ENCODE measurements around the gene GPR39. TPM values are rescaled to one million over a fixed set of nuclear protein-coding genes. Genes with fewer than 3 reads are reported as not detected.

The GPR39 gene
- total and polyA plus RNA-seq, 2 donors (not counting 3 experiments of a cell fraction or from before 2014, with no cell fraction given), result 0.03 to 0.20 TPM

GRCh38 chr2:132598536-132598935 lies 181.9 kb downstream of the GPR39 start:
- no TSS peak for BruUV-seq (replicated peaks)
- ChIA-PET POLR2A (no interaction called here), CTCF (no interaction called here)
- H3K4me1 ChIP-seq (ENCODE audit: control insufficient read depth, extremely low read depth, insufficient read depth, low read length), result no peaks in the 10 kb centered on the region
- intact Hi-C loops (cut with micrococcal nuclease) (no loop called here), dilution Hi-C loops (cut with MboI; ENCODE audit: extremely low pct_ligation_motif_present, low sequenced_read_pairs) (no loop called here)
- H3K9me3 ChIP-seq (replicated peaks; ENCODE audit: control insufficient read depth, insufficient read depth, low read length), result no peaks in the 10 kb centered on the region
- no peak overlapping the region for H3K27ac ChIP-seq (ENCODE audit: insufficient read depth, low read depth, low read length)
- no peak overlapping the region for H3K4me3 ChIP-seq (replicated peaks in 1 of 3; ENCODE audit: insufficient read depth in 1 of 3, low read depth in 1 of 3, low read length in 3 of 3)
- TF ChIP-seq EZH2 (IDR thresholded peaks at IDR 0.05; ENCODE audit: borderline replicate concordance, low read depth, low read length, severe bottlenecking) (no peak), POLR2A (IDR thresholded peaks at IDR 0.05; ENCODE audit: low read depth, low read length) (no peak), POLR2AphosphoS5 (IDR thresholded peaks at IDR 0.05; ENCODE audit: insufficient read depth, low read depth, low read length) (no peak), MAX (IDR thresholded peaks at IDR 0.05; ENCODE audit: insufficient read depth, insufficient read length) (no peak)
- no peak for DNase-seq (ENCODE audit: low read depth, low spot score)
- no peak overlapping the region for H2AFZ ChIP-seq (ENCODE audit: low read depth, low read length)
- no peaks in the 10 kb centered on the region for H3K79me2 ChIP-seq (ENCODE audit: control insufficient read depth, insufficient read depth, low read length)
- no peaks in the 10 kb centered on the region for H3K27me3 ChIP-seq (ENCODE audit: control insufficient read depth in 2 of 2, insufficient read depth in 2 of 2, low read length in 2 of 2)
- no peaks in the 10 kb centered on the region for H3K36me3 ChIP-seq (ENCODE audit: control insufficient read depth in 2 of 2, extremely low read depth in 1 of 2, insufficient read depth in 2 of 2, low read length in 2 of 2)
- FAIRE-seq, result no peak
- no peak overlapping the region for H3K4me2 ChIP-seq (ENCODE audit: insufficient read depth, low read length)
- no peaks in the 10 kb centered on the region for H4K20me1 ChIP-seq (replicated peaks; ENCODE audit: control insufficient read depth, extremely low read depth, insufficient read depth, low read length)
- H3K9me1 ChIP-seq (replicated peaks; ENCODE audit: control insufficient read depth, extremely low read depth, insufficient read depth, low read length), result no peaks in the 10 kb centered on the region
- H3K9ac ChIP-seq (replicated peaks; ENCODE audit: extremely low read depth, insufficient read depth, low read length), result no peak overlapping the region

- ChIA-PET POLR2A (no interaction called here), CTCF (no interaction called here)
- Histone ChIP-seq H3K4me1 (ENCODE audit: control insufficient read depth, extremely low read depth, insufficient read depth, low read length) (no peaks in the 10 kb centered on the region), H4K20me1 (replicated peaks; ENCODE audit: control insufficient read depth, extremely low read depth, insufficient read depth, low read length) (no peaks in the 10 kb centered on the region), H3K27ac (ENCODE audit: insufficient read depth, low read depth, low read length) (no peak overlapping the region), H2AFZ (ENCODE audit: low read depth, low read length) (no peak overlapping the region), H3K79me2 (ENCODE audit: control insufficient read depth, insufficient read depth, low read length) (no peaks in the 10 kb centered on the region), H3K9me1 (replicated peaks; ENCODE audit: control insufficient read depth, extremely low read depth, insufficient read depth, low read length) (no peaks in the 10 kb centered on the region), H3K4me2 (ENCODE audit: insufficient read depth, low read length) (no peak overlapping the region), H3K36me3 (ENCODE audit: control insufficient read depth in 2 of 2, extremely low read depth in 1 of 2, insufficient read depth in 2 of 2, low read length in 2 of 2) (no peaks in the 10 kb centered on the region), H3K9me3 (replicated peaks; ENCODE audit: control insufficient read depth, insufficient read depth, low read length) (no peaks in the 10 kb centered on the region), H3K4me3 (replicated peaks in 1 of 3; ENCODE audit: insufficient read depth in 1 of 3, low read depth in 1 of 3, low read length in 3 of 3) (no peak overlapping the region), H3K27me3 (ENCODE audit: control insufficient read depth in 2 of 2, insufficient read depth in 2 of 2, low read length in 2 of 2) (no peaks in the 10 kb centered on the region), H3K9ac (replicated peaks; ENCODE audit: extremely low read depth, insufficient read depth, low read length) (no peak overlapping the region)
- no TSS peak for BruUV-seq (replicated peaks)
- no peak for TF ChIP-seq GATA2 (IDR thresholded peaks at IDR 0.05; ENCODE audit: insufficient read depth, insufficient read length, low read depth, low read length)
- no peak for TF ChIP-seq MYC (IDR thresholded peaks at IDR 0.05; ENCODE audit: low read depth, low read length)
- no peak for TF ChIP-seq POLR2A (IDR thresholded peaks at IDR 0.05; ENCODE audit: low read depth, low read length)
- no peak for TF ChIP-seq FOS (IDR thresholded peaks at IDR 0.05; ENCODE audit: borderline replicate concordance, insufficient read depth, low read length)
- TF ChIP-seq EZH2 (IDR thresholded peaks at IDR 0.05; ENCODE audit: borderline replicate concordance, low read depth, low read length, severe bottlenecking), result no peak
- TF ChIP-seq JUN (IDR thresholded peaks at IDR 0.05; ENCODE audit: borderline replicate concordance, insufficient read depth, insufficient read length, low read depth), result no peak
- no peak for TF ChIP-seq POLR2AphosphoS5 (IDR thresholded peaks at IDR 0.05; ENCODE audit: insufficient read depth, low read depth, low read length)
- no peak for TF ChIP-seq MAX (IDR thresholded peaks at IDR 0.05; ENCODE audit: insufficient read depth, insufficient read length)
- dilution Hi-C loops (cut with MboI; ENCODE audit: extremely low pct_ligation_motif_present, low sequenced_read_pairs) (no loop called here), intact Hi-C loops (cut with micrococcal nuclease) (no loop called here)
- FAIRE-seq (no peak), DNase-seq (ENCODE audit: low read depth, low spot score) (no peak)
Measured at GRCh38 chr2:132599556-132599955, 183.0 kb downstream of the GPR39 start.
